Fibroblast of gingiva (primary cell): ENCODE results near the gene UPK3BL1.
"Not testable (repeated sequence)": the region's sequence is repeated elsewhere in the genome, so short reads cannot be mapped to it uniquely, and the experiment has no call there.

Experiments used
- DNase-seq: peaks from one replicate; pipeline ENCODE4 v3.0.0-alpha.2; 2011; ENCODE audit warnings: low read depth

Gene UPK3BL1, protein sequence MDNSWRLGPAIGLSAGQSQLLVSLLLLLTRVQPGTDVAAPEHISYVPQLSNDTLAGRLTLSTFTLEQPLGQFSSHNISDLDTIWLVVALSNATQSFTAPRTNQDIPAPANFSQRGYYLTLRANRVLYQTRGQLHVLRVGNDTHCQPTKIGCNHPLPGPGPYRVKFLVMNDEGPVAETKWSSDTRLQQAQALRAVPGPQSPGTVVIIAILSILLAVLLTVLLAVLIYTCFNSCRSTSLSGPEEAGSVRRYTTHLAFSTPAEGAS

DNA sequence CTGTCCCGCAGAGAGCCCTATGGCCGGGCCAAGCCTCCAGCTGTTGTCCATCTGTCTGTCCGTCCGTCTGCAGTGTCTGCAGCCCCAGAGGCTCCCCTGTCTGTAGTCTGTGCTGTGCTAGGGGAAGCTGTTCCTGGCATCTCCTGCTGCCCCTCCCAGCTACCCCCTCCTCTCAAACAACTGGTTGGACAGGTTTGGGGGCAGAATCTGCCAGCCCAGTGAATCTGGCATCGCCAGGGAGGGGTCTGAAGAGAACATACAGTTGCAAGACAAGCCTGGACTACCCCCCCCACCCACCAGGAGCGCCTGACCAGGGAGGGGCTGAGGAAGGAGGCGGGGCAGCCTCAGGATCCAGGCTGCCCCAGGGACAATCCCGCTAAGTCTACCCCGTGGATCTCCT, at the start of gene UPK3BL1:
Gene UPK3BL1, minus strand, starts transcription at position 101 of the 400 bp plus-strand sequence. Its CDS starts 50 bp downstream, at position 51.
- DNase-seq = not testable (repeated sequence)

DNA sequence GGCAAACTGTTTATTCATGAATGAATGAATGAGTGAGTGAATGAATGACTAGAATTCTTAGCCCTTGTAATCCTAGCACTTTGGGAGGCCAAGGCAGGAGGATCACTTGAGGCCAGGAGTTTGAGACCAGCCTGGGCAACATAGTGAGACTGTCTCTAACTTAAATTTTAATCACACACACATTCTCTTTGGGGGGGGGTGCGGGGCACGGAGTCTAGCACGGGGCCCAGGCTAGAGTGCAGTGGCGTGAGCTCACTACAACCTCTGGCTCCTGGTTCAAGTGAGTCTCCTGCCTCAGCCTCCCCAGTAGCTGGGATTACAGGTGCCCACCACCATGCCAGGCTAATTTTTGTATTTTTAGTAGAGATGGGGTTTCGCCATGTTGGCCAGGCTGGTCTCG, 48.0 kb upstream of the UPK3BL1 start:
- not testable (repeated sequence) for DNase-seq

GRCh38 chr7:102689436-102690282, 47.1 kb upstream of the UPK3BL1 start:
- not testable (repeated sequence) for DNase-seq

- not testable (repeated sequence) for DNase-seq
Observed at GRCh38 chr7:102688299-102689036, 45.9 kb upstream of the UPK3BL1 start.

GRCh38 chr7:102682560-102682959, 40.0 kb upstream of the UPK3BL1 start:
- DNase-seq = not testable (repeated sequence)

DNA sequence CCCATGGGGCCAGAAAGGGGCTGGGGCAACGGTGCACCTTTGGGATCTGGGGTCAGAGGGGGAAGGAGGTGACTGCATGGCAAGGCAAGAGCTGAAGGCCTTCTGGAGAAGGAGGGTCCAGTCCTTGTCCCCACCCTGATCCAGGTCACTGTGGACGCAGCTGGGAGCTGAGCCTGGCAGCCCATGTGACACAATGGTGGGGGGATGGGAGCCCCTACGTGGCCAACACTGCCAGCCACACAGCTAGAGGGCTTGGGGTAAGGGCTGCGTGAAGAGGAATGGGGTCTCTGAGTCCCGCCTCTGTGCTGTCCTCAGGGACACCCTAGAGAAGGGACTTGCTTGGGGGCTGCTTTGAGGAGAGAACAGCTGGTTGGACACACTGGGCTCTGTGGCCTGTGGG, 38.2 kb upstream of the UPK3BL1 start:
- not testable (repeated sequence) for DNase-seq

- not testable (repeated sequence) for DNase-seq
Observed at GRCh38 chr7:102675545-102675944, 33.0 kb upstream of the UPK3BL1 start.

DNA sequence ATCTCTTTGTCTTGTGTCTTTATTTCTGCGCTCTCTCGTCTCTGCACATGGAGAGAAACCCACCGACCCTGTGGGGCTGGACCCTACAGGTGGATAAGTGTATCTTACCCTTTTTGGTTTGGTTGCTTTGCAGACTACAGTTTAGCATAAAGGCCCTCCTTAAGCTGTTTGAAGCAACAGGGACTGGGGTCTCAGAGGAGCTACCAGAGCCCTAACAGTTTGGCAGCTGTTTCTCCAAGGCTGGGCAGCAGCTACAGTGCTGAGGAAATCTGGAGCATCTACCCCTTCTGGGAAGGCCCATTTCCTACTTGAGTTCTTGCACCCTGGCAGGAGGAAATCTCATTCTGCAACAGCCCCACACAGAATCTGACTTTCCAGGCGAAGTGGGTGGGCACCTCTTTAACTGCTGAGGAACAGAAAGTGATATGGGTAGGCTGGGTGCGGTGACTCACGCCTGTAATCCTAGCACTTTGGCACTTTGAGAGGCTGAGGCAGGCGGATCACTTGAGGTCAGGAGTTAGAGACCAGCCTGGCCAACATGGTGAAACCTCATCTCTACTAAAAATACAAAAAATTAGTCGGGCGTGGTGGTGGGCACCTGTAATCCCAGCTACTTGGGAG, 31.0 kb upstream of the UPK3BL1 start:
- DNase-seq = not testable (repeated sequence)

DNA sequence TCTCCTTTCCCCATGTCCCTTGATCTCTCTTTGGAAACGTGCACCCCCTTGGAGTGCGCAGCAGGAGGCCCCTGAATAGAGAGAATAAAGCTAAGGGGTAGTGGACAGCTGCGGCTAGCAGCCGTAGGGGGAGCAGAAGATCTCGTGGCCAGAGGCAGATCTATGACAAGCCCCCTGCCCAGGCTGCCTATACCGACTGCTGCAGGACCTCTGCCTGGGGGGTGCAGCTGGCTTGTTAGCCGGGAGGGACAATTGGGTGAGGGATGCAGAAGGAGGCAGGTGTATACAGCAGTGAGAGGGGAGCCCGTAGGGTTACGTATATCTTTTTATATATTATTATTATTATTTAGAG, 29.3 kb upstream of the UPK3BL1 start:
- not testable (repeated sequence) for DNase-seq

DNA sequence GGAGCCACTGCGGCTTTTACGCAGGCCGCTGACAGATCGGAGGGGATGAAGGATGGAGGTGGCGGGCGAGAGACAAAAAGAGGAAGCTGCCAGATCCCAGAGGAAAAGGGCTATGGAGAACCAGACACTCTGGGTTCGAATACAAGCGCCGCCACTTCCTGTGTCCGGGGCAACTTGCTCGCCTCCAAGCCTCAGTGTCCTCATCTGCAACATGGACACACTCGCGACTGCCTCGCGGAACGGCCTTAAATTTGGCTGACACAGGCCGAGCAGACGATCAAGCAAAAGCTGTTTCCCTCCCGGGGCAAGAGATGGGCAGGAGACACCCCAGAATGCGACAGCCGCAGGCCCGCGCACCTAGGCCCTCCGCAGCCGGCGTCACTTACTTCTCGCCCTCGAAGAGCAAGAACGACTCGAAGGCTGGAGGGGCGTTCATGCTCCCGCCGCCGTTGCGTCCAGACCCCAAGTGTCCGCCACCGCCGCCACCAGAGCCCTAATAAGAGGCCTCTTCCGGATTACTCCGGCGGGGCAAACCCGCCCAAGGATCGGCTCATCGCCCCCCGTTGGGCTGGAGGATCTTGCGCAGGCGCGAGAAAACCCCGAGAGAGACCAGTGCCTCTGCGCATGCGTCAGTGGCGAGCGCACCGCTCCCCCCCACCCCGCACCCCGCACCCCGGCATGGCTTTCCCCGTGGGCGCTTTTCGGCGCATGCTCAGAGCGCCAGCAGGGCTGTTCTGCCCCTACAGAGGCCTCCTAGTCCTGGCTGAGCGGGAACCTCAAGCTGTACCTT, 28.8 kb upstream of the UPK3BL1 start, which contains the start of gene POLR2J2:
Gene POLR2J2, minus strand, starts transcription at position 498 of the 790 bp plus-strand sequence. Its CDS starts 62 bp downstream, at position 436.
- DNase-seq = not testable (repeated sequence)

- DNase-seq = not testable (repeated sequence)
Observed at GRCh38 chr7:102667523-102667922, 24.9 kb upstream of the UPK3BL1 start.

DNA sequence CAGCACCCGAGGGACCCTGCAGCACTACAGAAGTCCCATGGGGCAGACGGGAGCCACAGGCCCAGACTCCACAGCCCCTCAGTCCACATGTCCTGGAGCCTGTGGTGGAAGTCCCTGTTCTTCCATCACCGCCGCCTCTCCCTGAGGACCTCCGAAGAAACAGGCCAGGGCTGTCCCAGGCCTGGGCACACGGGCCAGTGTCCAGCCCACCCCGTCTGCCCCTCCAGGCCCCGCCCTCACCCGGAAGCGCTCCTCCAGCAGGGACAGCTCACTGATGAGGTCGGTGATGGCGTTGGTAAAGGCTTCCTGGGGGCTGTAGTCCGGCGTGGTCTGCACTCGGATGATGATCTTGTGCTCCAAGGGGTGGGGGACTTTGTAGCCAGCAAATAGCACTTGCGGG, 24.3 kb upstream of the UPK3BL1 start:
- not testable (repeated sequence) for DNase-seq

GRCh38 chr7:102664765-102665164, 22.2 kb upstream of the UPK3BL1 start:
- DNase-seq = not testable (repeated sequence)

DNA sequence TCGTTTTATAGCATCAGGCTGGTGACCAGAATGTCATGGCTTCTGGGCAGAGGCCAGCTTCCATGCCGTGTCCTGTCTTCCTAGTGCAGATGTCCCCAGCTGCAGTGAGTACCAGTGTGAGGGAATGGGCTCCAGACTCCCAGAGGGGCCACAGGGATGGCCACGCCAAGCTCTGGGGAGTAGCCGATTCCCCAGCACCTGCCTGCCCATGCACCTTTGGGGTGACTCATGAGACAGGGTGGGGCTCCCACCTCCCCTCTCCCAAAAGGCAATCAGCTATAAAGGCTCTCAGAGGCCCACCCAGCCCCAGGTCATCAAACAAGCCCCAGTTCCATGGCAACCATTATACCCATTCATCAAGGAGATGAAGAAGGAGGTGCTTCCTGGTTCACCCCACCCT, 7.3 kb upstream of the UPK3BL1 start, which contains the start of gene SPDYE2B:
Gene SPDYE2B, plus strand, starts transcription at position 396 of the 400 bp plus-strand sequence. CDS start 2,030 bp downstream, outside the sequence.
- DNase-seq = not testable (repeated sequence)

GRCh38 chr7:102647813-102648212, 5.2 kb upstream of the UPK3BL1 start:
- not testable (repeated sequence) for DNase-seq

DNA sequence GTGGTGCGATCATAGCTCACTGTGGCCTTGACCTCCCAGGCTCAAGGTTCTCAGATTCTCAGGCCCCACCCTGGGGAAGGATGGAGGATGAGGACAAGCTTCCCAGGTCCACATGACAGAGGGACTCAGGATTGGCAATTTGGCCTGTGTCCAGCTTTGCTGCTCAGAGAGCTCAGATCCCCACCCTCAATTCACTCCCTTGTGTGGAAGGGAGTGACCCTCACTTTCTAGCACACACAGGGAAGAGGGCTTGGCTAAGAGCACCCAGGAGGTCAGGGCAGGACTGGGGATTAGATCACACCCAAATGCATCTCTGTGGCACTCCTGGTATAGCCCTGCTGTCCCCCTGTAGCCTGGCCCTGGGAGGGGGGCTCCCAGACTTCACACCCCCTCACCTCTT, 813 bp upstream of the UPK3BL1 start:
- not testable (repeated sequence) for DNase-seq

GRCh38 chr7:102638848-102639247, 3.7 kb downstream of the UPK3BL1 start:
- not testable (repeated sequence) for DNase-seq

- not testable (repeated sequence) for DNase-seq
Observed at GRCh38 chr7:102636956-102637355, 5.6 kb downstream of the UPK3BL1 start.

DNA sequence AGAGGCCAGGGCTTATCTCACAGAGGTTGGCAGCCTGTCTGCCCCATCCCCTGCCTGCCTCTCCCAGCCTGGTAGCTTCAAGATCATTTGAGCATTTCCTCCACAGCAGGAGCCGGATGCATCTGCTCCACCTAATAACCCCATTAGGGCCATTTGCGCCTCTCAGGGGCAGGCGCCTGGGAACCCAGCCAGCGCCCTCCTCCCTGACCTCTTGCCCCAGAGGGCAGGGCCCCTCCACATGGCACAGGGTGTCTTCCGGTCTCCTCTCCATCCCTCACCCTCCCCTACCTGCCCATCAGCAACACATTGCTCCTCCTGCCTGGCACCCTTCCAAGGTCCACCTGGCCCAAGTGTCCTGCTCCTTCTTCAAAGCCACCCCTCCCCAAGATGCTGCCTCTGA, 7.2 kb downstream of the UPK3BL1 start:
- not testable (repeated sequence) for DNase-seq

- not testable (repeated sequence) for DNase-seq
Observed at GRCh38 chr7:102634299-102634698, 8.3 kb downstream of the UPK3BL1 start.

DNA sequence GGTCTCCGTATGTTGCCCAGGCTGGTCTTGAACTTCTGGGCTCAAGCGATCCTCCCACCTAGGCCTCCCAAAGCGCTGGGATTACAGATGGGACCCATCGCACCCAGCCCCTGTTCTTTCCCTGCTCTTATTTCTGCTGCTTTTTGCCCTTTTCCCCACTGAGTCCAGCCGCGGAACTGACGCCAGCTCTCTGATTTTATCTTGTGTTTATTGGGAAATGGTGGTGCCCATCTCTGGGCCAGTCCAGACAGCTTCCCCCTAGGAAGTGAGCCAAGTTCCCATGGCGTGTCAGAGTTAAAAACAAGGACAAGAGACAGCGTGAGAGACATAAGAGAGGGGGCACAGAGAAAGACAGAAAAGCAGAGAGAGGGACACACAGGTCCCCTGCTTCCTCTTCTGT, 12.0 kb downstream of the UPK3BL1 start:
- not testable (repeated sequence) for DNase-seq
